GM10266 (cell line): ENCODE data around the gene CRTAP.

Source experiments
- DNase-seq: peaks from one replicate; pipeline ENCODE4 v3.0.0; 2012; ENCODE audit errors: extremely low spot score
- TF ChIP-seq, protein P1 (sequence below): IDR thresholded peaks from 2 replicates; pipeline ENCODE4 v1.5.1; 2012; ENCODE audit warnings: mild to moderate bottlenecking, low read depth; ENCODE audit not compliant: control insufficient read depth, insufficient read depth; ENCODE audit errors: missing control alignments

Gene CRTAP

DNA sequence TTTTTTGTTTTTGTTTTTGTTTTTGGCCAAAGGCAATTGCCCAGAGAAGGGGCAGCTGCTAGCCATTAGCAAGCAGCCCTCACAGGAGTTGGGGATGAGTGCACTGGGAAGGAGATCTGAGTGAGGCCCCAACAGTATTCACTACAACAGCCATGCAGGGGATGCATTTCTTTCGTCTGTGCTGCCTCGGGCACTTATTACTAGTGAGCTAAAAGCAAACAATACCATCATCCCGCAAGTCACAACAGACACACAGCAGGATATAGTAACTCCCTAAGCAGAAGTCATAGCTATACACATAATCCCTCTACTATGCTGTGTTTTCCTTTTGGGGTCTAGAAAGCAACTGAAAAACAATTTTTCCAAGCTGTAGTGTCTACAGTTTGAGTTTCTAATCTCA, 27.2 kb downstream of the CRTAP start:
- DNase-seq = no peak
- TF ChIP-seq, protein P1, sequence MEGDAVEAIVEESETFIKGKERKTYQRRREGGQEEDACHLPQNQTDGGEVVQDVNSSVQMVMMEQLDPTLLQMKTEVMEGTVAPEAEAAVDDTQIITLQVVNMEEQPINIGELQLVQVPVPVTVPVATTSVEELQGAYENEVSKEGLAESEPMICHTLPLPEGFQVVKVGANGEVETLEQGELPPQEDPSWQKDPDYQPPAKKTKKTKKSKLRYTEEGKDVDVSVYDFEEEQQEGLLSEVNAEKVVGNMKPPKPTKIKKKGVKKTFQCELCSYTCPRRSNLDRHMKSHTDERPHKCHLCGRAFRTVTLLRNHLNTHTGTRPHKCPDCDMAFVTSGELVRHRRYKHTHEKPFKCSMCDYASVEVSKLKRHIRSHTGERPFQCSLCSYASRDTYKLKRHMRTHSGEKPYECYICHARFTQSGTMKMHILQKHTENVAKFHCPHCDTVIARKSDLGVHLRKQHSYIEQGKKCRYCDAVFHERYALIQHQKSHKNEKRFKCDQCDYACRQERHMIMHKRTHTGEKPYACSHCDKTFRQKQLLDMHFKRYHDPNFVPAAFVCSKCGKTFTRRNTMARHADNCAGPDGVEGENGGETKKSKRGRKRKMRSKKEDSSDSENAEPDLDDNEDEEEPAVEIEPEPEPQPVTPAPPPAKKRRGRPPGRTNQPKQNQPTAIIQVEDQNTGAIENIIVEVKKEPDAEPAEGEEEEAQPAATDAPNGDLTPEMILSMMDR = no peak

DNA sequence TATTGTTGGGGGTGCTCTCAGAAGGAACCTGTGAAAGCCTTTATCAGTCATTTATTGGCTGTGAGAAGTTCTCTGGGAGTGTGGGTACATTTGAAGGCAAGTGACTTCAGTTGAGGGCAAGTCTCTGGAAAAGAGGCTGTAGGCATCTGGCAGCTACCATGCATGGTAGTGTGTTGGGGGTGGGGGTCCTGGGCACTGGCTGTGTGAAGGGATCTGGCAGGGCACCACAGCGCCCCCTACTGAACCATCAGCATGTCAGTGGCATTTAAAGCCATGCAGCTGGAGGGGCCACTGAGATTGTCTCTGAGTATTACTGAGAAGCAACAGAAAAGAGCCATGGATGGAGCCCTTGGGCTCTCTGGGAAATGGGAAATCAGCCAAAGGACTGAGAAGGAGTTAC, 30.6 kb downstream of the CRTAP start:
- TF ChIP-seq, protein P1 = peak; percentile 57
- DNase-seq = peak; percentile 27

DNA sequence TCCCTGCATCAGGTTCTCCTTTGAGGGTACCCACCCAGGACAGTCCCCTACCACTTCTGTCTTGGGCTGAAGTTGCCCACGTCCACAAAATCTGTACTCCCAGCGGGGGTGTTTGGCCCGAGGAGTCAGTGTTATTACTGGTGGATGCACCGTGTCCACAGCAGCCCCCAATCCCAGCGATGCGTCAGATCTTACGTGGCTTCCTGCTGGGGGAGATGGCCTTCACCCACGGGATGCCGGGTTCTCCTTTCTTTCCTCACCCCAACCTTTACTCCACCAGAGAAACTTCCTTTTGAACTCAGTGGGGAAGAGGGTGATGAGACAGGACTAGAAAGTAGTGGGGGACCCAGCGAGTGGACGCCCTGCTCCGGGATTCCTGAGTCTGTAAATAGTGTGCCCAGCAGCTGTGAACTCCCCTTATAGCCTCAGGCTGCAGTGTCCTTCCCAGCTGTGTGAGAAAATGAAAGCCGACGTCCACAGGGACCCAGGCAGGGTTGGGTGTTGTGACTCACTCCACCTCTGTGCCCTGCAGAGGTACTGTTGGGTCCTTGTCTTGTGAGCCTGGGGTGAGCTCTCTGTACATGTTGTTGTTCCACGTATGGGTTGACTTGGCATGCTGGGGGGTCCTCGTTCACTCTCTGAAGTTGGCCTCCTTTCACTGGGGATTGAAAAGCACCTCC, 31.5 kb downstream of the CRTAP start:
- TF ChIP-seq, protein P1 = no peak
- DNase-seq = no peak

DNA sequence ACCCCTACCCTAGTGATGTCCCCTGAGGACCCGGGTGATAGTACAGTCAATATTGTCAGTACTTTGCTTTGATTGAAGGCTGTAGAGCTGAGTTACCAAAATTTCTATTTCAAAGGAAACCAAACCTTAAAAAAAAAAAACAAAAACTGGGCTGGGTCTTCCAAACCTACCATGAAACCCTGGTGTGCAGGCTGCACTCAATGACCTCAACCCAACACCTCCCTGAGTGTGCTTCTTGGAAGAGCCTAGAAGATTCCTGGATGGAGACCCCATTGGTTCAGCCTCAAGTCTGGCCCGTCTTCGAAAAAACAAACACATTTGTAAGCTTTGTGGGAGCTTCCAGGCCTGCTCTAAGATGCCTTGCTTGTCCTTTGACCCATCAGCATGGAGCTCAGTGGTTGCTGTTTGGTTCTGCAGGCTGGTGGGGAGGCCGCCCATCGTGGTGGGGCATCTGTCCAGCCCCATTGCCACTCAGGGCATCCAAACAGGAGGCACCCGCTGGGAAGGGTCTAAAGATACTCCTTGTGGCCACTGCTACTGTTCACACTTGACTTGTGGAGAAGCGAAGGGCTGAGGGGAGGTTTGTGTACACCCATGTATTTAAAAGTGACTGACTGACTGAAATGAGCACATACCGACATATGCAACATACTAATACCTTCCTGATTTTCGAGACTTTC, 32.2 kb downstream of the CRTAP start:
- DNase-seq = no peak
- TF ChIP-seq, protein P1 = no peak

GRCh38 chr3:33146791-33147445, 33.1 kb downstream of the CRTAP start:
- TF ChIP-seq, protein P1 = no peak
- DNase-seq = no peak

DNA sequence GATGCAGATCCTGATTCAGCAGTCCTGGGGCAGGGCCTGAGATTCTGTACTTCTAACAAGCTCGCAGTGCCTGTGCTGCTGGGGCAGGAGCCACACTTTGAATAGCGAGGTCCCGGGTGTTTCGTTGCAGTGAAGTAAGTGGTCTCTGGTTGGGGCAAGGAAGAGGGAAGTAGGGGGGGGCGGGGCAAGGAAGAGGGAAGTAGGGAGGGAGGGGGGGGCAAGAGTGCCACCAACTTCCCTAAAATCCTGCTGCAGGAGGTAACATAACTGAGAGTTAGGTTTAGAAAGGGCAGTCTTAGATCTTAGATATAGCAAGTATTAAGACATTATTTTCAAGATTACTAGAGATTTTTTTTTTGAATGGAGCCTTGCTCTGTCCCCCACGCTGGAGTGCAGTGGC, 35.5 kb downstream of the CRTAP start:
- DNase-seq = no peak

More for the DNA sequence above, 35.5 kb downstream of the CRTAP start:
- TF ChIP-seq, protein P1 = no peak
